Astrocyte (in vitro differentiated cells and primary cell): Measurements from ENCODE around the gene ZNF467. TPM values are rescaled to one million over a fixed set of nuclear protein-coding genes. Genes with fewer than 3 reads are reported as not detected.

Source experiments
- DNase-seq: peaks from one replicate; pipeline ENCODE4 v3.0.0-alpha.2; 2010; ENCODE audit warnings: low read depth
- FAIRE-seq: peaks from 2 replicates; lab custom pipeline; 2011; peaks lifted over from hg19 to GRCh38; lab: Jason Lieb, UNC
- H2AFZ ChIP-seq: 2 replicates; pipeline ENCODE4 v1.6.0; 2012; ENCODE audit warnings: low read depth, low read length, inconsistent platforms
- H3K27ac ChIP-seq: 2 replicates; pipeline ENCODE4 v1.5.1; 2011; ENCODE audit warnings: low read depth, low read length, inconsistent platforms
- H3K27me3 ChIP-seq: 2 replicates; pipeline ENCODE4 v1.6.0; 2011; ENCODE audit warnings: low read length, inconsistent platforms; ENCODE audit not compliant: insufficient read depth
- H3K36me3 ChIP-seq: 2 replicates; pipeline ENCODE4 v1.5.1; 2011; ENCODE audit warnings: low read length, inconsistent platforms; ENCODE audit not compliant: insufficient read depth
- H3K4me1 ChIP-seq: 2 replicates; pipeline ENCODE4 v1.5.1; 2011; ENCODE audit warnings: low read length, inconsistent platforms; ENCODE audit not compliant: insufficient read depth
- H3K4me2 ChIP-seq: 2 replicates; pipeline ENCODE4 v1.6.0; 2012; ENCODE audit warnings: low read length, inconsistent platforms
- H3K4me3 ChIP-seq: 2 replicates; pipeline ENCODE4 v1.5.1; 2011; ENCODE audit warnings: low read depth, mild to moderate bottlenecking, low read length, inconsistent platforms; ENCODE audit not compliant: insufficient read depth
- H3K79me2 ChIP-seq: 2 replicates; pipeline ENCODE4 v1.6.0; 2012; ENCODE audit warnings: mild to moderate bottlenecking, low read length, inconsistent platforms; ENCODE audit not compliant: insufficient read depth
- H3K9ac ChIP-seq: 2 replicates; pipeline ENCODE4 v1.6.0; 2012; ENCODE audit warnings: mild to moderate bottlenecking, low read length, inconsistent platforms
- H3K9me3 ChIP-seq: 2 replicates; pipeline ENCODE4 v1.5.1; 2012; ENCODE audit warnings: low read depth, mild to moderate bottlenecking, low read length, inconsistent platforms; ENCODE audit not compliant: insufficient read depth
- H4K20me1 ChIP-seq: 2 replicates; pipeline ENCODE4 v1.6.0; 2012; ENCODE audit warnings: low read length, inconsistent platforms; ENCODE audit not compliant: insufficient read depth
- H3K27ac Mint-ChIP-seq: one replicate; pipeline ENCODE4 v1.8.0; 2021; ENCODE audit warnings: mild to moderate bottlenecking, mixed read lengths; ENCODE audit not compliant: unreplicated experiment
- H3K27me3 Mint-ChIP-seq: one replicate; pipeline ENCODE4 v1.8.0; 2021; ENCODE audit warnings: low read depth, mixed read lengths; ENCODE audit not compliant: unreplicated experiment
- H3K36me3 Mint-ChIP-seq: one replicate; pipeline ENCODE4 v1.8.0; 2021; ENCODE audit warnings: low read depth, mixed read lengths; ENCODE audit not compliant: unreplicated experiment
- H3K4me1 Mint-ChIP-seq: one replicate; pipeline ENCODE4 v1.8.0; 2021; ENCODE audit warnings: low read depth, mixed read lengths; ENCODE audit not compliant: unreplicated experiment
- H3K4me3 Mint-ChIP-seq: one replicate; pipeline ENCODE4 v1.8.0; 2021; ENCODE audit warnings: mild to moderate bottlenecking, moderate library complexity, mixed read lengths; ENCODE audit not compliant: unreplicated experiment
- H3K9me3 Mint-ChIP-seq: one replicate; pipeline ENCODE4 v1.8.0; 2021; ENCODE audit warnings: mild to moderate bottlenecking, mixed read lengths; ENCODE audit not compliant: unreplicated experiment
- CTCF ChIP-seq: IDR thresholded peaks from 2 replicates; pipeline ENCODE4 v1.5.1; 2011; ENCODE audit warnings: low read depth, mild to moderate bottlenecking, inconsistent platforms, low read length, moderate library complexity; ENCODE audit not compliant: insufficient read depth
- EZH2 ChIP-seq: IDR thresholded peaks from 2 replicates; pipeline ENCODE4 v1.6.1; 2012; ENCODE audit warnings: mild to moderate bottlenecking, low read length, inconsistent platforms; ENCODE audit not compliant: insufficient read depth
- total RNA-seq: library from RNA; stranded (reverse); gene quantifications from 2 replicates; pipeline ENCODE4 v1.2.1, GENCODE V29; 2021

The ZNF467 gene
- total RNA-seq, 1 donor from 2014 or later = 16.6 TPM

GRCh38 chr7:149817836-149818535 lies 44.6 kb upstream of the ZNF467 start:
- H3K4me1 Mint-ChIP-seq = no peaks in the 10 kb centered on the region
- H3K4me3 Mint-ChIP-seq = no peak overlapping the region
- no peaks in the 10 kb centered on the region for H3K9me3 Mint-ChIP-seq
- H3K36me3 Mint-ChIP-seq = no peaks in the 10 kb centered on the region
- TF ChIP-seq CTCF (no peak), EZH2 (no peak)
- no peak overlapping the region for H2AFZ ChIP-seq
- H3K4me2 ChIP-seq = no peak overlapping the region
- no peak for FAIRE-seq
- H3K27ac ChIP-seq = no peak overlapping the region
- H4K20me1 ChIP-seq = no peaks in the 10 kb centered on the region
- H3K36me3 ChIP-seq = no peaks in the 10 kb centered on the region
- peaks cover 13% of the 10 kb centered on the region for H3K27me3 Mint-ChIP-seq
- H3K79me2 ChIP-seq = no peaks in the 10 kb centered on the region
- H3K9me3 ChIP-seq = no peaks in the 10 kb centered on the region
- H3K9ac ChIP-seq = no peak overlapping the region
- H3K27me3 ChIP-seq = no peaks in the 10 kb centered on the region
- H3K4me1 ChIP-seq = no peaks in the 10 kb centered on the region
- H3K4me3 ChIP-seq = no peak overlapping the region
- H3K27ac Mint-ChIP-seq = no peak overlapping the region
- no peak for DNase-seq

- TF ChIP-seq EZH2 = no peak
- TF ChIP-seq CTCF = no peak
- Histone ChIP-seq H3K4me2 (no peak overlapping the region), H2AFZ (no peak overlapping the region), H3K4me3 (no peak overlapping the region), H3K9ac (no peak overlapping the region), H3K27ac (no peak overlapping the region), H3K9me3 (no peaks in the 10 kb centered on the region), H3K79me2 (no peaks in the 10 kb centered on the region), H3K27me3 (no peaks in the 10 kb centered on the region), H4K20me1 (no peaks in the 10 kb centered on the region), H3K36me3 (no peaks in the 10 kb centered on the region), H3K4me1 (no peaks in the 10 kb centered on the region)
- DNase-seq (no peak), FAIRE-seq (no peak)
- Mint-ChIP-seq H3K9me3 (no peaks in the 10 kb centered on the region), H3K27me3 (peaks cover 13% of the 10 kb centered on the region), H3K4me1 (no peaks in the 10 kb centered on the region), H3K4me3 (no peak overlapping the region), H3K27ac (no peak overlapping the region), H3K36me3 (no peaks in the 10 kb centered on the region)
Observed at GRCh38 chr7:149817301-149817771, 43.9 kb upstream of the ZNF467 start.

GRCh38 chr7:149816794-149817193 lies 43.4 kb upstream of the ZNF467 start:
- peaks cover 10% of the 10 kb centered on the region for H3K27me3 Mint-ChIP-seq
- no peak for FAIRE-seq

More at GRCh38 chr7:149816794-149817193, 43.4 kb upstream of the ZNF467 start:
- Histone ChIP-seq H3K79me2 (no peaks in the 10 kb centered on the region), H2AFZ (no peak overlapping the region), H3K4me2 (no peak overlapping the region), H3K9ac (no peak overlapping the region), H3K9me3 (no peaks in the 10 kb centered on the region), H3K27me3 (no peaks in the 10 kb centered on the region), H4K20me1 (no peaks in the 10 kb centered on the region), H3K4me1 (no peaks in the 10 kb centered on the region), H3K27ac (no peak overlapping the region), H3K4me3 (no peak overlapping the region), H3K36me3 (no peaks in the 10 kb centered on the region)
- no peak overlapping the region for H3K4me3 Mint-ChIP-seq
- no peak overlapping the region for H3K27ac Mint-ChIP-seq
- H3K4me1 Mint-ChIP-seq = no peaks in the 10 kb centered on the region
- no peak for DNase-seq
- H3K9me3 Mint-ChIP-seq = no peaks in the 10 kb centered on the region
- TF ChIP-seq EZH2 = no peak
- no peaks in the 10 kb centered on the region for H3K36me3 Mint-ChIP-seq
